Retinal pigment epithelial cell (primary cell): ENCODE measurements around the gene NR4A2.

Source experiments
- DNase-seq: peaks from one replicate; pipeline ENCODE4 v3.0.0-alpha.2; 2010; ENCODE audit warnings: low read depth
- H3K4me3 ChIP-seq: 2 replicates; pipeline ENCODE4 v1.5.1; 2011; ENCODE audit warnings: mild to moderate bottlenecking, low read length, control low read depth, moderate library complexity
- TF ChIP-seq, protein P1 (sequence below): conservative IDR thresholded peaks from 2 replicates; pipeline ENCODE4 v1.5.1; 2011; ENCODE audit warnings: low read depth, low read length, control low read depth, inconsistent platforms

Gene NR4A2

DNA sequence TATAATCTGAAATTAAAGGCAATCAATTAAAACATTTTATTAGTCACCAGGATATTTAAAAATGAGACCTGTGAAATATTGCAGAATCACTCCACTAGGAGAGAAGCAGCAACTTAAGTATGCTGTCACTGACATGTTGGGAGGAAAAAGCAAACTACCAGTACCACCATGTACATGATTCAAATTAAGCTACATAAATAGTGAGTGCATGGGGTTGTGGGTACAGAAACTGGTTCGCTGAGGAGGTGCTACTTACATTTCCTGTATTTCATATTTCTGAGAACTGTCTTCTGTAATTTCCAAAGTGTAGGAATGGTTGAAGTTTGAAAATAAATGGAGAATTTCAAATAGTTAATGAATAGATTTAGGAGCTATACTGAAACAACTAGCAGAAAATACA, 7.9 kb upstream of the NR4A2 start:
- DNase-seq: no peak
- H3K4me3 ChIP-seq: no peak overlapping the region
- TF ChIP-seq, protein P1, sequence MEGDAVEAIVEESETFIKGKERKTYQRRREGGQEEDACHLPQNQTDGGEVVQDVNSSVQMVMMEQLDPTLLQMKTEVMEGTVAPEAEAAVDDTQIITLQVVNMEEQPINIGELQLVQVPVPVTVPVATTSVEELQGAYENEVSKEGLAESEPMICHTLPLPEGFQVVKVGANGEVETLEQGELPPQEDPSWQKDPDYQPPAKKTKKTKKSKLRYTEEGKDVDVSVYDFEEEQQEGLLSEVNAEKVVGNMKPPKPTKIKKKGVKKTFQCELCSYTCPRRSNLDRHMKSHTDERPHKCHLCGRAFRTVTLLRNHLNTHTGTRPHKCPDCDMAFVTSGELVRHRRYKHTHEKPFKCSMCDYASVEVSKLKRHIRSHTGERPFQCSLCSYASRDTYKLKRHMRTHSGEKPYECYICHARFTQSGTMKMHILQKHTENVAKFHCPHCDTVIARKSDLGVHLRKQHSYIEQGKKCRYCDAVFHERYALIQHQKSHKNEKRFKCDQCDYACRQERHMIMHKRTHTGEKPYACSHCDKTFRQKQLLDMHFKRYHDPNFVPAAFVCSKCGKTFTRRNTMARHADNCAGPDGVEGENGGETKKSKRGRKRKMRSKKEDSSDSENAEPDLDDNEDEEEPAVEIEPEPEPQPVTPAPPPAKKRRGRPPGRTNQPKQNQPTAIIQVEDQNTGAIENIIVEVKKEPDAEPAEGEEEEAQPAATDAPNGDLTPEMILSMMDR: no peak

DNA sequence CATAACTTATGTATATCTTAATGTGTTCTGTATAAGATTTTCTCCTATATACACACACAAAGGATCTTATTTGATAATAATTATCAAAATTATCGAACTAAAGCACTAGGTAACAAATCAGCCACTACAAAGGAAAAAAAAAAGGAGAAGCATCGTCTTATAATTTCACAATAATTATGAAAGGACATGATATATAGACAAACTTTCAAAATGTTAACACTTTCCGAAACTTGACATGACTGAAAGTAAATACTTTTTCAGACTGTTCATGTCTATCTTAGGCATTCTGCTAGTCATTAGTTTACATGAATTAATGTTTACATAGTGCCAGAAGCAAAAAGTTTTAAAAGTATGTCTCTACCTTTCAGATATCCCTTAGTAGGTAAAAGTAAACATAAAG, 7.3 kb upstream of the NR4A2 start:
- TF ChIP-seq, protein P1: no peak
- no peak for DNase-seq
- H3K4me3 ChIP-seq: no peak overlapping the region

DNA sequence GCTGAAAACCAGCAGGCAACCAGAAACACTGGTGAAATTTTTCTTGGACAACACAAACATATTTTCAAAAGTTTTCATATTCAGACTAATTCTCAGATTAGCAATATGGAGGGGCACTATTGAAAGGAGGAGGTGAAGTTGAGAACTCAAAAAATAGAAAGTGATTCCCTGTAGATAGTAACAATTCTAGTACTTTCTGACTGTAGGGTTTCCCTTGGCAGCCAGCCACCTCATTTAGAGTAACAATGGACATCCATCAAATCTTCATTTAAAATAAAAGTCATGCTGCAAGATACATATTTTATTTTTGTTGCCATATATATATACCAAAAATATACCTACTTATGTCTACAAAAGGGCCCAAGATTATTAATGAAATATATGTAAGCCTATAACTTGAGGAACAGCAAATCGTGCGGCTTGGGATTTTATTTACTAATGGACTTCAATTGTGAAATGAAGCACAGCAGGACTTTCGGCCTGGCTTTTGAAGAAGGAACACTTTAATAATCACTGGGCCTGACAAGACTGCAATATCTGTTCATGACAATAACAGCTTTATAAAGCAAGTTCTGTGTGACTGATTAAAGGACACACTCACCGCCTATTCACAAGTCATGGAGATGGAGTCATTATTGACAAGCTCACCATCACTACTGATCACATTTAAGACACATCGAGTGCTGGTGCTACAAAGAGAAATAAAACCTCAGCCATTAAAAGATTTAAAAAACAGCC, 6.8 kb upstream of the NR4A2 start:
- TF ChIP-seq, protein P1: no peak
- no peak for DNase-seq
- H3K4me3 ChIP-seq: no peak overlapping the region

DNA sequence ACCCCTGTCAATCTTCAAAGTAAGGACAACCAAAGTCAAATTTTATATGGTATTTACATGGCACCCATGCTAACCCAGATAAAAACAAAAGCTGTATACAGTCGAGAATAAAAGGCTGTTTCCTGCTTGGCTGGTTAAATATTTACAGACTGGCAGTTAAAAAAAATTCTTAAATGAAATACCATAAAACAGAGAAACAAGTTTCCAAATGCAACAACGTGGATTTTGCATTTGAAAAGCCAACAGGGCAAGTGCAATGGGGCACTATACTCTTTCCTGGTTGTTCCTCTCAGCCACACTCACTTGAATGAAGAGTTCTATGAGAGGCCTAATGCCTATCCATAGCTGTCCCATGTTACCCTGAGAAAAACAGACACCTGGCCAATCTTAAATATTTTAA, 6.1 kb upstream of the NR4A2 start:
- H3K4me3 ChIP-seq: no peak overlapping the region
- TF ChIP-seq, protein P1: no peak
- no peak for DNase-seq

DNA sequence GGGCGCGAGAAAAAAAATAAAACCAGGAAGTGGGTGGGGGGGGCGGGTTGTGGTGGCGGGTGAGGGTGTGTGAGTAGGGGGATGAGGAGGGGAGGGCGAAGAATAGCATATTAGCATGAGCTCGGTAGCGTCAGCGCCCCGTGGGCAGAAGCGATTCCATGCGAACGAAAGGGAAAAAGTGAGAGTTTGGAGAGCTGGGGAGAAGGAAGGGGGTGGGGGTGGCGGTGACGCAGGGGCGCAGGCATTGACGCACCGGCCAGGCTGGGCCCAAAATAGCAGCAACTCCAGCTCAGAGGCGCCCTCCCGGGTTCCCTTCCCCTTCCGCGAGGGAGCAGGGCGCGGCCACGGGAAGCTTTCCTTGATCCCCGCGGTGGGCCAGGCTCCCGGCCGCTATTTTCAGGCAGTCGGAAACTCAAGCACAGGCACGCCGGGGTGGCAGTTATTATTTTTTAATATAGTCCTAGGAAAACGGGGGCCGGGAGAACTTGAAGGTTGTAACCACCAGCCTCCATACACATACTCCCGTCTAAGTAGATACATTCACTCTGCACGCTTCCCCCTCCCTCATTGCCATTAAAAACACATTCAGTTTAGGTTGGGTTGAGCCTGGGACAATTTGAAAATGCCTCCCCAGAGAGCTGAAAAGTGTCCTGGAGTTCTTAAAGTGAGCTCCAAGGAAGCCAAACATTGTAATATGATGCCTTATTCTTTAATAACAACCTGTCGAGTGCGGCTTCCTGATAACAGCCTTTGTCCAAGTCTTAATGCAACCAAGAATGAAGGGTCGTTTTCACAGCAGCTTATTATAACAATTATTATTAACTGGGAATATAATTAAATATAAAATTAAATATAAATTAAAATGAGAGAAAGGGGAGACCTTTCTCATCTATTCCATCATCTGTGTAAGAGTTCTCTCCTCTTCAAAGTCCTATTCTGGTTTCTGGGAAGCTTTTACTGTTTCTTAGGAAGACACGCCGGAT, 2.3 kb upstream of the NR4A2 start:
- TF ChIP-seq, protein P1: peak; percentile 31
- peak; percentile 77 for DNase-seq
- peak overlapping the region; percentile 86 for H3K4me3 ChIP-seq

DNA sequence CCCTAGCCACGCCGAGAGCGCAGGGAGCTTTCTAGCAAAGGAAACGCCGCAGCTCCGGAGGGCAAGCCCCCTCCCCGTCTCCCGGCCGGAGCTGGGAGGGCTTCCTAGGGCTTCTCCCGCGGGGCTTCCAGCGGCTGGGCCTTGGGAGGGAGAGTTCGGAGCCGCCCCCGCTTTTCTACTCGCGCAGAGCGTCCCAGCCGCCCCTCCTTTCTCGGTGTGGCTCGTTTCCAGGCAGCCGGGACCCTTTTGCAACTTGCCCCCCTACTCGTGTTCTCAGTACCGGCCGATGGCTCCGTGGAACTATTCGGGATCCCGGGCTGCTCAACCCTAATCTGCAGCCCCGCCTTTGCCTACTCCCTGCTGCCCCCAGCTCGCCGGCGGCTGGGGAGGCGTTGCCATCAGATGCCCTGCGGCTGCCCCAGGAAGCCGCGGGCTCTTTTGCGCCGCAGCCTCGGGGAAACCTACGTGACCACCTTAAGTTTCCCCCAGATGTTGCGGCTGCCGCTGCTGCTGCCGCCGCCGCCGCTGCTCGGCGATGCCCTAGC, 1.5 kb upstream of the NR4A2 start:
- TF ChIP-seq, protein P1: peak; percentile 6
- H3K4me3 ChIP-seq: peak overlapping the region; percentile 86
- no peak for DNase-seq
